HL-60 (cell line): Measurements from ENCODE around the gene TFAP2A.

Source experiments
- DNase-seq, 2 experiments: peaks; one replicate each; pipeline ENCODE4 v3.0.0-alpha.2; 2010 to 2020; ENCODE audit warnings: low read depth in 1 of 2, low spot score in 1 of 2
- H3K27ac ChIP-seq: fragments of 250-450 bp; sonication (Bioruptor Pico); replicated peaks from 2 replicates; pipeline ENCODE4 v1.5.1; 2020; ENCODE audit warnings: mild to moderate bottlenecking, moderate library complexity
- H3K27me3 ChIP-seq: fragments of 250-450 bp; sonication (Bioruptor Pico); 2 replicates; pipeline ENCODE4 v1.5.1; 2021; ENCODE audit warnings: mild to moderate bottlenecking, moderate library complexity; ENCODE audit not compliant: insufficient read depth, poor library complexity, severe bottlenecking
- H3K4me3 ChIP-seq: replicated peaks from 2 replicates; pipeline ENCODE4 v1.5.1; 2011; ENCODE audit warnings: mild to moderate bottlenecking, control low read depth, low read length; ENCODE audit not compliant: insufficient read depth
- CTCF ChIP-seq: IDR thresholded peaks from one replicate; pipeline ENCODE4 v1.5.1; 2011; ENCODE audit warnings: low read length, control low read depth, inconsistent platforms; ENCODE audit not compliant: insufficient read depth
- GABPA ChIP-seq: IDR thresholded peaks from 2 replicates; pipeline ENCODE4 v1.6.1; 2012; ENCODE audit warnings: low read depth
- POLR2AphosphoS5 ChIP-seq: IDR thresholded peaks from 2 replicates; pipeline ENCODE4 v1.6.1; 2012; ENCODE audit warnings: low read depth
- REST ChIP-seq: IDR thresholded peaks from 2 replicates; pipeline ENCODE4 v1.6.1; 2012; ENCODE audit warnings: low read depth; ENCODE audit not compliant: insufficient replicate concordance
- SPI1 ChIP-seq: IDR thresholded peaks from 2 replicates; pipeline ENCODE4 v1.6.1; 2012; ENCODE audit warnings: low read depth, mild to moderate bottlenecking, borderline replicate concordance

The TFAP2A gene

GRCh38 chr6:10424040-10424439 lies 9.2 kb upstream of the TFAP2A start:
- no peak for TF ChIP-seq GABPA
- no peak overlapping the region for H3K27ac ChIP-seq
- no peak for DNase-seq
- H3K27me3 ChIP-seq = peaks cover 67% of the 10 kb centered on the region
- H3K4me3 ChIP-seq = no peak overlapping the region

GRCh38 chr6:10422737-10423034 lies 7.8 kb upstream of the TFAP2A start:
- Histone ChIP-seq H3K27me3 (peaks cover 81% of the 10 kb centered on the region), H3K4me3 (no peak overlapping the region), H3K27ac (no peak overlapping the region)
- DNase-seq = no peak
- TF ChIP-seq POLR2AphosphoS5 (no peak), CTCF (no peak), GABPA (no peak), SPI1 (no peak), REST (no peak)

DNA sequence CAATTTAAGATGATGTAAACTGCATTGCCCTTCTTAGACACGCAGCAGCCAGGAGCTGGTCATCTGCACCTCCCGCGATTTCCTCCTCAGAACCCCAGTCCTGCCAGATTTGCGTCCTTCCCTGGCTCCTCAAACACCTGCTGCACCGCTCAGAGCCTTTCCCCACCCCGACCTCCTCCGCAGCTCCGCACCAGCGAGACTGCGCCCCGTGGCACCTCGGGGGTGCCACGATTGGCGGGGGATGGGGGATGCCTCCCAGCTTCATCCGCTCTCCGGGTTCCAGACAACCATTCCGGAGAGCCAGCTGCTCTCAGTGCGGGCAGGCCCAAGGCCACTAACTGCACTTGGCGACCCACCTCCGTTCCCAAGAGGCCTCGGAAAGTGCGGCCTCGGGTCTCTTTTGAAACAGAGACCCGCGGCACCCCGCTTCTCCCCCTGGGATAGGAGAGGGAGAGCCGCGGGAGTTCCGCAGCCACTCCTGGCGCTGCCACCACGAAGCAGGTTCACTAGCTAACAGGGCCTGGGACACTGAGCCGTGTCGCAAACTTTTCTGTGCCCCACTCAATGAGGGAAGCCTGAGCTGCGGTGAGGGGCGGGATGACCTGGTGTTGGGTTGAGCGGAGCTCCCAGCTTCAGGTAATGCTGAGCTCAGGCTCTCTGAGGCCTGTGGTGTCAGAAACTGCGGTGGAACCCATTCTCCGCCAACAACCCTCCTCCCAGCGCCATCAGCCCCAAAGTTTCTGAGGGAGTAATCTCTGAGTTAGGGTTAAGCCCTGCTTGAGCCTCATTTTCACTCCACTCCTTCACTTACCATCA lies 7.3 kb upstream of the TFAP2A start:
- TF ChIP-seq REST = no peak
- TF ChIP-seq POLR2AphosphoS5 = no peak
- TF ChIP-seq CTCF = no peak
- no peak for TF ChIP-seq GABPA
- TF ChIP-seq SPI1 = no peak
- DNase-seq = no peak
- Histone ChIP-seq H3K27me3 (peaks cover 86% of the 10 kb centered on the region), H3K4me3 (no peak overlapping the region), H3K27ac (no peak overlapping the region)

GRCh38 chr6:10421158-10421920 lies 6.5 kb upstream of the TFAP2A start:
- Histone ChIP-seq H3K4me3 (no peak overlapping the region), H3K27me3 (peaks cover 94% of the 10 kb centered on the region), H3K27ac (no peak overlapping the region)
- no peak for DNase-seq
- no peak for TF ChIP-seq SPI1
- TF ChIP-seq REST = no peak
- no peak for TF ChIP-seq CTCF
- TF ChIP-seq POLR2AphosphoS5 = no peak
- no peak for TF ChIP-seq GABPA
